ENCODE measurements around the gene C1orf115.
"Not testable (repeated sequence)": the region's sequence is repeated elsewhere in the genome, so short reads cannot be mapped to it uniquely, and the experiment has no call there.

Gene C1orf115

DNA sequence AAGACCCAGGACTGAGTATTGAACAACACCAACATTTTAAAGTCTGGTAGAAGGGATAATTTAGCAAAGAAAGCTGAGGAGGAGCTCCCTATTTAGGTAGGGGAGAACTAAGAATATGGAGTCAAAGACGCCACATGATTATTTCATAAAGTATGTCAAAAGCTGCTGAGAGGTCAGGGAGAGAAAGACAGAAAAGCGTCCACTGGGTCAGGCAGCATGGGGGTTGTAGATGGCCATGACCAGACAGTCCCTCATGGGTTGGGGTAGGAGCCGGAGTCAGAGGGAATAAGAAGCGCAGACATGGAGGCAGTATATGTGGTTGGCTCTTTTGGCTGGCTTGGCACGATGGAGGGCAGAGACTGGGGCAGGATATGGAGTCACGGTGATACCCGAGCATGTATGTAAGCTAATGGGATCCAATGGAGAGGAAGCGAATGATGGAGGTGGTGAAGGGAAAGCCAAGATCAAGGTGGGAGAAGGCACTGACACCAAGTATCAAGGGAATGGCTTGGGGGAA, 4.8 kb downstream of the C1orf115 start:
- DNase-seq (ENCODE audit: low read depth, low spot score): no peak

DNA sequence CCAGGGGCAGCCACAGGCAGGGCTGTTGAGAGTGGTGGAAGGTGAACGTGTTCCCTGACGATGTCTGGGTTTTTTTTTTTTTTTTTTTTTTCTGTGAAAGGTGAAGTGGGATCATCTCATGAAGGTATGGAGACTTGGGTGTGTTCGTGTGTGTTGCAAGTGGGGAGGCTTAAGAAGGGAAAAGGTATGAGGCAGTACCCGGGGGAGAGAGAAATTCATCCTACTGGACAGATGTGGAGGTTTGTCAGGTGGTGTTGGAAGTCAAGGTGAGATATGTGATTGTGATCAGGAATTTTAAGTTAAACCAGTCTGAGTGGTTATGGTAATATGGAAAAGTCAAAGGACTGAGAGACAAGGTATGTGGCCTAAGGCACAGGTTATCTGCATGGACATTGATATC, 5.3 kb downstream of the C1orf115 start:
- DNase-seq (ENCODE audit: low read depth, low spot score): no peak

DNA sequence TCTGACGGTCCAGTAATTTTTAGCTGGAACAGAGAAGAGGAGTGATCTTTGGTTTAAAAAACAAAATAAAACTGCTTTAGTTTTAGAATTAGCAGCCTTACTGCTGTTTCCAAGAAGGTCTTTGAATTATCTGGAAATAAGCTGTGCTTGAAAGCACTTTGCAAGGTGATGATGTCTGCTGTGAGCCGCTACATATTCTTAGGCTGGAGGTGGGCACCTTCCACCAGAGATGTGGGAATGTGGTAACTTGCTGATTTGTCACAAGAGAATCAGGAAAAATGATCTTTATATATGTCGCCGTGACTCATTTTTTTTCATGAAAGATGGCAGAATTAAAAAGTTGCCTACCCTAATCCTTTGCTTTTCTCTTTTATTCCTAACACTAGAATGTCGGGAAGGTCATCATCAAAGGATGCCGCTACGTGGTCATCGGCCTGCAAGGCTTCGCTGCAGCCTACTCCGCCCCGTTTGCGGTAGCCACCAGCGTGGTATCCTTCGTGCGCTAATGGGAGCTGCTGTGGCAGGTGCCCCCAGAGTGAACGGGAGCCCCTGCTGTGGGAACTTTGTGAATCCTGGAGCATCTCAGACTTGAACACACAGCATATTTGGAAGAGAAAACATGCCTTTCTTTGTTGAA, 6.2 kb downstream of the C1orf115 start:
- no peak for DNase-seq (ENCODE audit: low read depth, low spot score)

DNA sequence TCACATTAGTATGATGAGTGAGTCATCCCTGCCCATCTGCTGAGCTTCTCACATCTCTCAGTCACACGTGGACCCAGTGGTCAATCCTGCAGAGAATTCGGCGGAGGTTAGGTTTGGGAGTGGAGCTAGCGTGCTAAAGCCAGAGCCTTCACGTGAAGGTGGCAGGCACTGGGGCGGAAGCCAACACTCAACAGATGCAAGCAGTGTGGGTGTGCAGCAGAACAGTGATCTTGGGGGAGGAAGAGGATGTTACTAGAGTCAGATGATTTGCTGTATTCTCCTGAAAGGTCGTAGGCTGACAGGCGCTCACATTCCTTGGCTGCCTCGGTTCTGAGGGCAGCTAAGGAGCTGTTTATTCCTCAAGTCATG, 6.7 kb downstream of the C1orf115 start:
- no peak for DNase-seq (ENCODE audit: low read depth, low spot score)

DNA sequence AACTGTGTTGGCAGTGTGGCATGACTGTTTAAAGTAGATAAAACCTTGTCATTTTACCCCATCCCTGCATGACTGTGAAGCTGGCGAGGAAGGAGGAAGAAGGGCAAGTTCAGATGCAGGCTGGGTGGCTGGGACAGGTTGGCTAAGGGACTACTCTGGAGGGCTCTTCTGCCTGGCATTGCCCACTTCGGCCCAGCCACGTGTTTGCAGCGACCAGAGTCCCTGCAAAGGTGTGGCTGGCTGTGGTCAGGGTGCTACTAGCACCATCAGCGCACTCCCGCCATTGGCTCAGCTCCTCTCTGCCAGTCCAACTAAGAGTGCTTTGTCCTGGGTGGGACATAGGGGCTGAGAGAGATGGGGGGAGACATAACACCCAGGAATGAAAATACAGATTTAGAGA, 7.2 kb downstream of the C1orf115 start:
- no peak for DNase-seq (ENCODE audit: low read depth, low spot score)

DNA sequence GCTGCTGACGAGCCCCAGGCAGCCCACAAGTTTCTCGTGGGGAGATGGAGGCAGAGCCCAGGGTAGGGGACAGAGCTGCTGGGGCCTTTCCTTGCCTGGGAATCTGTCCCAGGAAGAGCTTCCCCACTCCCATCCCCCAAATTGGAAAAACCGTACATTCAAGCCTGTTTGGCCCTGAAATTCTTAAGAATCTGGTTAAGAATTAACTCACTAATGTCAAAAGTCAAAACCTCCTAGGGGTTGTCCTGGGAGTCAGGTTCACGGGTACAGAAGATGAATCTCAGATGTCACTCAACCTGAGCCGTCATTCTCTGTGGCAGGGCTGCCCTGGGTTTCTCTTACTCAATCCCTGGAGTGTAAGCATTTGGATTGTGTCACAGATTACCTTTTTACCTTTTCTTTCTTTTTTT, 8.4 kb downstream of the C1orf115 start:
- DNase-seq (ENCODE audit: low read depth, low spot score): no peak

GRCh38 chr1:220699044-220699443, 8.9 kb downstream of the C1orf115 start:
- DNase-seq (ENCODE audit: low read depth, low spot score): no peak

DNA sequence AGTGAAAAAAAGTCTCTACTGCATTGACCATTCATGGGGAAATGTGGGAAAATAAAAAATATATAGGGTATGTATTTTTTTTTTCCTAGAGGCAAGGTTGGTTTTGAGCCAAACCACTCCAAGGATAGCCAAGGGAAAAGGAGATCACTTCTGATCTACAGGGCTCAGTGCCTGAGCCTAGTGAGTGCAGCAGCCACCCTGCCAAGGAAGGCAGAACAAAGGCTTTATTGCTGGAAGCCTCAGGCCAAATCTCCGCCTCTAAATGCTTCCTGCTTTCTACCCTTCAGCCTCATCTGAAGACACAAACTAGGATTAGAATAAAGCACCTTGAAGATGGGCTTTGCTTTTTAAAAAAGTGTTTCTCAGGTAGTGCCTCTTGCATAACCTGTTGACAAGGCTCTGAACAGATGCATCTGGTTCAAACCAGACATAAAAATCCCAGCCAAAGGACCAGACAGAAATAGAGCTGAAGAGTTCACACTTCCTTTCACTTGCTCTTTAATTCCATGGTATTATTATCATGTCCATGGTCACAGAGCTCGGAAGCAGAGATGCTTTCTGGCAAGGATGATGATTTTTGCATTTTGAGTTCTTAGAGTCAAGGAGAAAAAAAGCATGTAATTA, 10.5 kb downstream of the C1orf115 start:
- DNase-seq (ENCODE audit: low read depth, low spot score): no peak

DNA sequence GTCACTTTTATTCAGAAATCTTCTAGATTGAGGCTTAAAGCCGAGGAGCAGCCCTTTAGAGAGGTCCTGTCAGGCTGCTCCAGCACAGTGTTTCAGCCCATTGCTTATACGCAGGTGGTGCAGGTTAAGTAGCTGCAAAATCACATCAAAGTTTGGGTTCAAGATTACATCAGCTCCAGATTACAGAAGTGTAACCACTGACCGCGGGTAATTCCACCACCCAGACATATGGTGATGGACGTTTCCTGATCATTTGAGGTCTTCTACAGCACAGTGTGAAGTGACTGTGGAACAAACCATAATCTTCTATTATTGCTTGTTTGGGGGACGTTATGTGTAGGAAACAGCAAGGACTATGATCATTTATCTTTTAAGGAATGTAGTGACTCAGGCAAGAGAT, 11.8 kb downstream of the C1orf115 start:
- no peak for DNase-seq (ENCODE audit: low read depth, low spot score)

- DNase-seq (ENCODE audit: low read depth, low spot score): no peak
These were observed 12.6 kb downstream of the C1orf115 start for GRCh38 chr1:220702733-220703270.

DNA sequence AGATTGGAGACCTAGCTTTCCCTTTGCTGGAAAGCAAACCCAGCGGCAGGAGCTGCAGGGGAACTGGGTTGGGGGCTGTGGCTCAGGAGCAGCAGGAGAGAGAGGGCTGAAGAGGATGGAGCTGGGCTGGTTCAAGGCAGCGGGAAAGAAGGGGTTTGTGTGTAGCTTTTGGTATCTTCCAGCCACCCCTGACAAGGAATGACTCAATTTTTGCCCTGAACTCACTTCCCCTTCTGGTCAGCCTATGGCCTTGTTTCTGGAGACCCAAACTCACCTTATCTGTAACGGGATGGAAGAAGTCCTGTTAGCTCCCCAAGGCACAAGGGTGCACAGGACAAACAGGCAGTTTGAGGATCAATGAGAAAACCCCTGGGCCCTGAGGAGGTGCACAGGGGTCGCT, 13.1 kb downstream of the C1orf115 start:
- DNase-seq (ENCODE audit: low read depth, low spot score): no peak

DNA sequence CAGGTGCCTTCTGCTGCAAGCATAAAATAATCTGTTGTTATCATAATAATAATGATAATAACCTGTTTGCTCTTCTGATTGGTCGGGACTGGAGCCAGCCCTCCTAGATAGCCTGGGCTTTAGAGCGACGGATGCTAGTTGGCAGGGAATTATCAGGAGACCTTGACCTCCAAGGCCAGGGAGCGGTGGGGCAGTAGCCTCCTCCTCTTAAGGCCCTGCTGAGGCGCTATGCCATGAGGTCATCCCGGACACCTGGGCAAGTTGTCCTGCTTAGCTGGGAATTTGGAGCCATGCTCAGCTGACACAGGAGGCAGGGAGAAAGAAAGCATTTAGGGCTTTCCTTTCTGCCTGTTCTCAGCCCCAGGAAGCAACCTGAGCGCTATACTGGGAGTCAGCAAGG, 15.6 kb downstream of the C1orf115 start:
- DNase-seq (ENCODE audit: low read depth, low spot score): no peak

GRCh38 chr1:220706480-220706879, 16.3 kb downstream of the C1orf115 start:
- DNase-seq (ENCODE audit: low read depth, low spot score): no peak

DNA sequence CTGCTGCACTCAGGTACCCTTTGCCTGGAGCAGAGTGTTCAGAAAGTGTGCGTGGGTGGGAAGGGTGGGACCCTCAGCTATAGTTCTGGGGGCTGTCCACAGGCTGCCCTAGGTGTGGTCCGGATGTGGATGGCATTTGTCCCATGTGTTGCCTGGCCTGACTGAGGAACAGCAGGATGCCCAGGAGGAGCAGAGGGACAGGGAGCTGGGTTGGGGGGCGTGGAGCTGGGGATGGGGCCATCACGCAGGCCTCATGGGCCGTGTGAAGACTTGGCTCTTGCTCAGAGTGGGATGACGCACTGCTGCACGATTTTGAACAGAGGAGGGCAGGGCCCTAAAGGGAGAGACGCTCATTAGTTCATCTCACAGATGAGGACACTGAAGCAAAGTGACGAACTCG, 17.0 kb downstream of the C1orf115 start:
- DNase-seq (ENCODE audit: low read depth, low spot score): no peak

- no peak for DNase-seq (ENCODE audit: low read depth, low spot score)
These were observed 18.1 kb downstream of the C1orf115 start for GRCh38 chr1:220708244-220708643.

GRCh38 chr1:220708936-220709801, 19.0 kb downstream of the C1orf115 start:
- no peak for DNase-seq (ENCODE audit: low read depth, low spot score)

- no peak for DNase-seq (ENCODE audit: low read depth, low spot score)
These were observed 20.2 kb downstream of the C1orf115 start for GRCh38 chr1:220710333-220710732.

DNA sequence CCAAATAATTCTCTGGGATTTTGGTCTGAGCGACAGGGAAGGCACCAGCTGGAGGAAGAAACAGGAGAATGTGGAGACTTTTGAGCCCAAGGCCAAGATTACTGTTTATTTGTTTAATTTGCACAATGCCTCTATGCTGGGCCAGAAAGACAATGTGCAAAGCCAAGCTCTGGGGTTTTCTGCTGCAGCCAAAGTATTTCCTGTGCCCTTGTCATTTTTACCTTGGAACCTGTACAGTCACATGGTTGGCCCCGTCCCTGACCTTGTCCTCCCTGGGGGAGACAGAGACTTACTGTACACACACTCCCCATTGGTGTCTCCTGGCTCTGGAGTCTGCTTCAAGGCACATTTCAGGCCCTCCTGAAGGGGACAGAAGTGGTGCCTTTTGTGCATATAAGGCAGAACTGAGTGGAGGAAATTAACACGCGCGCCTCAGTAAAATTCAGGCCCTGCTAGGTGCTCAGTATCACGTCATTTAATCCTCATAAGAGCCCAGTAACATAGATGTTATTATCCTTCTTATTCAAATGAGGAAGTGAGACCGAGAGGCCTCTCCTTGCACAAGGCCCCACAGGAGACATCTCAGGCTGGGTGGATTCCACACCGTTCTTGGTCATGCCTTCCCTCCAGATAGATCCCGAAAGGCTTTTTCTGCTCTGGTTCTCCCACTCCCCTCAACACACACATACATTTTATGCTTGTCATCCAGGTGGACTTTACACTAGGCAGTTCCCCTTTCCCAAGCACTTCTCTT, 21.1 kb downstream of the C1orf115 start:
- DNase-seq (ENCODE audit: low read depth, low spot score): no peak

- not testable (repeated sequence) for DNase-seq (ENCODE audit: low read depth, low spot score)
These were observed 25.8 kb downstream of the C1orf115 start for GRCh38 chr1:220715986-220716385.

GRCh38 chr1:220717800-220718640, 27.9 kb downstream of the C1orf115 start:
- no peak for DNase-seq (ENCODE audit: low read depth, low spot score)

DNA sequence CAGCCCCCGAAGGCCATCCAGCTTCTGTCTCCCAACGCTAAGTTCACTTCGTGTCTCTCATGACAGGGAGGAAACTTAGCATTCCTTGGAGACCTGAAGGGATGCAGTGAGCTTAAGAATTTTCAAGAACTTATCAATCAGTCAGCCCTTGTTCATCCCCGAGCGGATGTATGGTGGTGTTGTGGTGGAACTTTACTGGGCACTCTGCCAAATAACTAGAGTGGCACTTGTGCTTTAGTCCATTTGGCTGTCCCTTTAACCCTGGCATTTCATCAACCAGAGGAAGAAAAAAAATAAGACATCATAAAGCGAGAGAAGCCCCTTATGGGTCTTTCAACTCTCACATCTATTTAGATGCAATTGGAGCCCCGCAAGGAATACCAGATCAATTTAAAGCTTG, 31.1 kb downstream of the C1orf115 start:
- not testable (repeated sequence) for DNase-seq (ENCODE audit: low read depth, low spot score)
